Keratinocyte (primary cell): ENCODE results near the gene RDH16. TPM values are rescaled to one million over a fixed set of nuclear protein-coding genes. Genes with fewer than 3 reads are reported as not detected.

Experiments used
- DNase-seq: peaks from one replicate; pipeline ENCODE4 v3.0.0-alpha.2; 2011; ENCODE audit warnings: low read depth, missing footprints, low spot score
- FAIRE-seq: peaks from 2 replicates; lab custom pipeline; 2011; peaks lifted over from hg19 to GRCh38; lab: Jason Lieb, UNC
- H2AFZ ChIP-seq: 2 replicates; pipeline ENCODE4 v1.6.0; 2012; ENCODE audit warnings: low read length, control low read depth, inconsistent platforms; ENCODE audit not compliant: control insufficient read depth
- H3K27ac ChIP-seq: 2 replicates; pipeline ENCODE4 v1.5.1; 2011; ENCODE audit warnings: low read length; ENCODE audit not compliant: control insufficient read depth, insufficient read depth
- H3K27me3 ChIP-seq: 3 replicates; pipeline ENCODE4 v1.6.0; 2011; ENCODE audit warnings: low read length; ENCODE audit not compliant: control insufficient read depth, insufficient read depth; ENCODE audit errors: extremely low read depth
- H3K36me3 ChIP-seq, 2 experiments: 2 replicates in 1 of 2; 3 replicates in 1 of 2; pipeline ENCODE4 v1.5.1; 2011; ENCODE audit warnings: low read length in 2 of 2, mild to moderate bottlenecking in 1 of 2; ENCODE audit not compliant: control insufficient read depth in 2 of 2, insufficient read depth in 2 of 2; ENCODE audit errors: extremely low read depth in 1 of 2
- H3K4me1 ChIP-seq: 3 replicates; pipeline ENCODE4 v1.5.1; 2011; ENCODE audit warnings: low read length; ENCODE audit not compliant: control insufficient read depth, insufficient read depth; ENCODE audit errors: extremely low read depth
- H3K4me2 ChIP-seq: 3 replicates; pipeline ENCODE4 v1.6.0; 2011; ENCODE audit warnings: low read depth, low read length; ENCODE audit not compliant: control insufficient read depth, insufficient read depth; ENCODE audit errors: extremely low read depth
- H3K4me3 ChIP-seq, 3 experiments: fragments of 200-600 bp in 1 of 3; sonication (generic) in 1 of 3; 2 replicates in 2 of 3; 3 replicates in 1 of 3; pipeline ENCODE4 v1.5.1; 2011 to 2016; ENCODE audit warnings: low read length in 3 of 3, mild to moderate bottlenecking in 3 of 3, control low read depth in 2 of 3, inconsistent platforms in 1 of 3, low read depth in 1 of 3, mixed read lengths in 1 of 3, mixed run types in 1 of 3, moderate library complexity in 1 of 3; ENCODE audit not compliant: control insufficient read depth in 2 of 3, insufficient read depth in 2 of 3; ENCODE audit errors: extremely low read depth in 1 of 3
- H3K79me2 ChIP-seq: 2 replicates; pipeline ENCODE4 v1.6.0; 2012; ENCODE audit warnings: low read length; ENCODE audit not compliant: control insufficient read depth, insufficient read depth
- H3K9ac ChIP-seq: 3 replicates; pipeline ENCODE4 v1.6.0; 2011; ENCODE audit warnings: low read length; ENCODE audit not compliant: control insufficient read depth, insufficient read depth; ENCODE audit errors: extremely low read depth
- H3K9me1 ChIP-seq: 3 replicates; pipeline ENCODE4 v1.6.0; 2011; ENCODE audit warnings: low read length; ENCODE audit not compliant: control insufficient read depth, insufficient read depth; ENCODE audit errors: extremely low read depth
- H3K9me3 ChIP-seq: 2 replicates; pipeline ENCODE4 v1.5.1; 2012; ENCODE audit warnings: low read depth, low read length; ENCODE audit not compliant: control insufficient read depth
- H4K20me1 ChIP-seq: 3 replicates; pipeline ENCODE4 v1.6.0; 2011; ENCODE audit warnings: low read length; ENCODE audit not compliant: control insufficient read depth, insufficient read depth; ENCODE audit errors: extremely low read depth
- EZH2 ChIP-seq: IDR thresholded peaks from one replicate; pipeline ENCODE4 v1.6.1; 2012; ENCODE audit warnings: inconsistent platforms, mild to moderate bottlenecking, low read length, moderate library complexity
- dilution Hi-C: fragments of 300-500 bp; cut with MboI; formaldehyde crosslinking; loops from one replicate; pipeline ENCODE4 v1.7.0; 2020; ENCODE audit warnings: low sequenced_read_pairs; ENCODE audit not compliant: extremely low pct_ligation_motif_present
- polyA plus RNA-seq, 5 experiments: library from polyadenylated mRNA; depleted of rRNA in 3 of 5; stranded (reverse) in 3 of 5; stranded (forward) in 1 of 5; unstranded in 1 of 5; fragments of >200 nt; gene quantifications; 1 replicate in 1 of 5; 2 replicates in 3 of 5; 3 replicates in 1 of 5; pipeline versions ENCODE4 v1.2.1 to v1.2.3, GENCODE V29; 2011 to 2012; ENCODE audit warnings: missing spikeins in 2 of 5, low read depth in 1 of 5, low replicate concordance in 1 of 5
- TF ChIP-seq, protein P1 (sequence below), 3 experiments: IDR thresholded peaks in 1 of 3; conservative IDR thresholded peaks in 1 of 3; optimal IDR thresholded peaks in 1 of 3; 2 replicates in 2 of 3; 3 replicates in 1 of 3; pipeline versions ENCODE3 to v1.5.1; 2011; ENCODE audit warnings: low read length in 3 of 3, mild to moderate bottlenecking in 3 of 3, moderate library complexity in 2 of 3, control low read depth in 1 of 3, inconsistent platforms in 1 of 3; ENCODE audit not compliant: insufficient read depth in 2 of 3; ENCODE audit errors: extremely low read depth in 1 of 3

Gene RDH16
- polyA plus RNA-seq, 1 donor (not counting 4 experiments of a cell fraction or from before 2014, with no cell fraction given), result 0.21 TPM

DNA sequence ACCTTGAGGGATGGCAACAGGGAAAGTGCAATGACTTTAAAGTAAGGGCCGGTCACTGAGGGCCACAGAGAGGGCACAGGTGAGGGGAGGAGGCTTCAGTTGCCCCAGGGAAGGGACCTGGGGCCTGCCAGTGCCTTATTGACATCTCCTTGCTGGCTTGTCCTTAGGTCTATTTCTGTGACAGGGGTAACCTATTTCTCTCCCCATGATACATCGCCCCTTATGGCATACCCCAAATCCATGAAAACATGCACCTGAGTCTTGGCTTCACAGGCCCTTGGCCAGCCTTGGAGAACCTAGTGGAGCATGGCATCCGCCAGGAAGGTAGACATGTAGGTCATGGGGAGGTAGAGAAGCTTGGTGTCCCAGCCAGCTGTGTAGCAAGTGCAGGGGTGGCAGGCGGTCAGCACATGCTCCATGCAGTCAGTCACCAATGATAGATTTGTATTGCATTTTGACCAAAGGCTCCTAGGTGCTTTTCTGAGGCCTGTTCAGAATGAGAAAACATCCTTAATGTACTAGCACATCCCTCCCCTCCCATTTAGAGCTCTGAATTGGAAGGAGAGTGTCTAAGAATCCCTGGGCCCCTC, 23.6 kb upstream of the RDH16 start:
- no peaks in the 10 kb centered on the region for H3K27me3 ChIP-seq
- no peak overlapping the region for H3K4me2 ChIP-seq
- H3K4me3 ChIP-seq, result no peak overlapping the region
- H3K27ac ChIP-seq, result no peak overlapping the region
- TF ChIP-seq EZH2, result no peak
- TF ChIP-seq, protein P1, sequence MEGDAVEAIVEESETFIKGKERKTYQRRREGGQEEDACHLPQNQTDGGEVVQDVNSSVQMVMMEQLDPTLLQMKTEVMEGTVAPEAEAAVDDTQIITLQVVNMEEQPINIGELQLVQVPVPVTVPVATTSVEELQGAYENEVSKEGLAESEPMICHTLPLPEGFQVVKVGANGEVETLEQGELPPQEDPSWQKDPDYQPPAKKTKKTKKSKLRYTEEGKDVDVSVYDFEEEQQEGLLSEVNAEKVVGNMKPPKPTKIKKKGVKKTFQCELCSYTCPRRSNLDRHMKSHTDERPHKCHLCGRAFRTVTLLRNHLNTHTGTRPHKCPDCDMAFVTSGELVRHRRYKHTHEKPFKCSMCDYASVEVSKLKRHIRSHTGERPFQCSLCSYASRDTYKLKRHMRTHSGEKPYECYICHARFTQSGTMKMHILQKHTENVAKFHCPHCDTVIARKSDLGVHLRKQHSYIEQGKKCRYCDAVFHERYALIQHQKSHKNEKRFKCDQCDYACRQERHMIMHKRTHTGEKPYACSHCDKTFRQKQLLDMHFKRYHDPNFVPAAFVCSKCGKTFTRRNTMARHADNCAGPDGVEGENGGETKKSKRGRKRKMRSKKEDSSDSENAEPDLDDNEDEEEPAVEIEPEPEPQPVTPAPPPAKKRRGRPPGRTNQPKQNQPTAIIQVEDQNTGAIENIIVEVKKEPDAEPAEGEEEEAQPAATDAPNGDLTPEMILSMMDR (optimal IDR thresholded peaks at IDR 0.05 in 1 of 3, IDR thresholded peaks at IDR 0.05 in 1 of 3, conservative IDR thresholded peaks at IDR 0.05 in 1 of 3; ENCODE audit: extremely low read depth in 1 of 3, insufficient read depth in 2 of 3, low read length in 3 of 3), result no peak
- H3K9ac ChIP-seq, result no peak overlapping the region
- no peaks in the 10 kb centered on the region for H4K20me1 ChIP-seq
- no peaks in the 10 kb centered on the region for H3K36me3 ChIP-seq
- no peak overlapping the region for H2AFZ ChIP-seq
- FAIRE-seq, result no peak
- dilution Hi-C loops, result no loop called here
- no peaks in the 10 kb centered on the region for H3K79me2 ChIP-seq
- peaks cover 14% of the 10 kb centered on the region for H3K4me1 ChIP-seq
- no peaks in the 10 kb centered on the region for H3K9me3 ChIP-seq
- no peak for DNase-seq
- no peaks in the 10 kb centered on the region for H3K9me1 ChIP-seq

GRCh38 chr12:56980268-56980667, 22.9 kb upstream of the RDH16 start:
- H3K79me2 ChIP-seq, result no peaks in the 10 kb centered on the region
- H4K20me1 ChIP-seq, result no peaks in the 10 kb centered on the region
- peak overlapping the region; percentile 10 for H3K4me2 ChIP-seq
- FAIRE-seq (no peak), DNase-seq (no peak)
- dilution Hi-C loops, result no loop called here
- H3K27ac ChIP-seq, result no peak overlapping the region
- TF ChIP-seq EZH2, result no peak
- TF ChIP-seq, protein P1 (optimal IDR thresholded peaks at IDR 0.05 in 1 of 3, IDR thresholded peaks at IDR 0.05 in 1 of 3, conservative IDR thresholded peaks at IDR 0.05 in 1 of 3; ENCODE audit: extremely low read depth in 1 of 3, insufficient read depth in 2 of 3, low read length in 3 of 3), result no peak
- H3K36me3 ChIP-seq, result no peaks in the 10 kb centered on the region
- no peaks in the 10 kb centered on the region for H3K9me3 ChIP-seq
- no peak overlapping the region for H3K9ac ChIP-seq
- no peaks in the 10 kb centered on the region for H3K27me3 ChIP-seq
- H3K4me1 ChIP-seq, result peaks cover 10% of the 10 kb centered on the region
- H3K9me1 ChIP-seq, result no peaks in the 10 kb centered on the region
- H2AFZ ChIP-seq, result peak overlapping the region; percentile 6
- H3K4me3 ChIP-seq, result no peak overlapping the region
